ENCODE results near the gene SLC22A17. TPM values are rescaled to one million over a fixed set of nuclear protein-coding genes. Genes with fewer than 3 reads are reported as not detected.

Gene SLC22A17
- total and polyA plus RNA-seq, 2 of the 4 experiments (the other 2 are of a cell fraction), result 6.6 to 36.0 TPM

GRCh38 chr14:23345987-23346692 lies 6.5 kb downstream of the SLC22A17 start (continued):
- TF ChIP-seq ELK1 (IDR thresholded peaks at IDR 0.05; ENCODE audit: borderline replicate concordance, low read depth, low read length) (no peak), RAD21 (IDR thresholded peaks at IDR 0.05; ENCODE audit: low read length) (no peak), NFE2L2 (IDR thresholded peaks at IDR 0.05; ENCODE audit: low read depth, low read length) (no peak), BHLHE40 (IDR thresholded peaks at IDR 0.05; ENCODE audit: low read depth, low read length) (no peak)

GRCh38 chr14:23344481-23344880 lies 8.2 kb downstream of the SLC22A17 start:
- no peaks in the 10 kb centered on the region for H3K9me1 ChIP-seq (ENCODE audit: insufficient read depth, low read length)
- in situ Hi-C loops (cut with MboI; ENCODE audit: low sequenced_read_pairs) (no loop called here), intact Hi-C loops (cut with micrococcal nuclease) (loop anchor here (5.0 kb wide), 1 partner anchor 987 kb away; no protein-coding TSS in a partner anchor), dilution Hi-C loops (cut with HindIII; ENCODE audit: low sequenced_read_pairs, unreplicated experiment) (no loop called here)
- H2BK20ac ChIP-seq (ENCODE audit: low read depth, low read length), result no peak overlapping the region
- ATAC-seq (ENCODE audit: low read depth) (no peak), DNase-seq (no peak)
- TF ChIP-seq MAFK (IDR thresholded peaks at IDR 0.05; ENCODE audit: low read depth, low read length), result no peak
- no peak for TF ChIP-seq SMC3 (IDR thresholded peaks at IDR 0.05; ENCODE audit: low read depth, low read length)
- no peak for TF ChIP-seq CHD1 (IDR thresholded peaks at IDR 0.05; ENCODE audit: low read depth, low read length)
- TF ChIP-seq ELK1 (IDR thresholded peaks at IDR 0.05; ENCODE audit: borderline replicate concordance, low read depth, low read length), result no peak
- TF ChIP-seq NFE2L2 (IDR thresholded peaks at IDR 0.05; ENCODE audit: low read depth, low read length), result no peak
- TF ChIP-seq BHLHE40 (IDR thresholded peaks at IDR 0.05; ENCODE audit: low read depth, low read length), result no peak
- no peak for TF ChIP-seq FOS (IDR thresholded peaks at IDR 0.05; ENCODE audit: low read depth, low read length)
- TF ChIP-seq POLR2A (IDR thresholded peaks at IDR 0.05; ENCODE audit: low read depth, low read length), result no peak
- TF ChIP-seq MAZ (IDR thresholded peaks at IDR 0.05; ENCODE audit: borderline replicate concordance, low read depth, low read length), result no peak
- no peak for TF ChIP-seq RCOR1 (IDR thresholded peaks at IDR 0.05; ENCODE audit: insufficient replicate concordance, low read length)
- TF ChIP-seq MXI1 (IDR thresholded peaks at IDR 0.05; ENCODE audit: borderline replicate concordance, low read depth, low read length), result no peak
- no peak for TF ChIP-seq RFX5 (IDR thresholded peaks at IDR 0.05; ENCODE audit: low read depth, low read length)
- CTCF ChIA-PET, result no interaction called here
- H4K8ac ChIP-seq (ENCODE audit: low read depth in 2 of 2, low read length in 2 of 2), result no peak overlapping the region
- H3K4me2 ChIP-seq (ENCODE audit: low read depth, low read length), result no peak overlapping the region
- H4K5ac ChIP-seq (ENCODE audit: low read depth, low read length), result no peak overlapping the region
- no peak overlapping the region for H3K9ac ChIP-seq (ENCODE audit: low read depth, low read length)
- no peak overlapping the region for H2BK120ac ChIP-seq (ENCODE audit: low read depth, low read length)
- H3K27ac ChIP-seq (ENCODE audit: insufficient read depth, low read length), result no peak overlapping the region
- no peak overlapping the region for H2AFZ ChIP-seq (replicated peaks; ENCODE audit: low read length, poor library complexity)
- no TSS peak for BruUV-seq (replicated peaks)
- no peak overlapping the region for H2BK5ac ChIP-seq (ENCODE audit: low read depth, low read length, poor library complexity, severe bottlenecking)
- no peak overlapping the region for H3K56ac ChIP-seq (ENCODE audit: extremely low read depth, insufficient read depth, low read length)
- POLR2A ChIA-PET (ENCODE audit: unreplicated experiment), result no interaction called here
- no peak overlapping the region for H3K23ac ChIP-seq (ENCODE audit: low read depth, low read length)
- H3K4ac ChIP-seq (ENCODE audit: low read depth, low read length), result no peak overlapping the region
- H3K79me1 ChIP-seq (ENCODE audit: low read depth in 1 of 2, low read length in 2 of 2), result no peaks in the 10 kb centered on the region
- peaks cover 1% of the 10 kb centered on the region; the same call in 1 of the 2 replicates for H3K9me3 ChIP-seq (ENCODE audit: control insufficient read depth, insufficient read depth, low read length)
- no peak overlapping the region for H2AK5ac ChIP-seq (ENCODE audit: low read depth, low read length)
- no CpG with 5 or more reads among the region's 3 CpGs for WGBS, 2 experiments (ENCODE audit: extremely low coverage in 2 of 2, insufficient read length in 1 of 2)
- no peak overlapping the region for H4K91ac ChIP-seq (ENCODE audit: insufficient read depth, low read depth, low read length)
- no peak overlapping the region for H2AK9ac ChIP-seq (replicated peaks; ENCODE audit: low read depth, low read length, poor library complexity)
- H3K4me3 ChIP-seq (ENCODE audit: insufficient read depth, low read depth, low read length), result no peak overlapping the region
- no peak overlapping the region for H3K14ac ChIP-seq (replicated peaks; ENCODE audit: low read depth, low read length)
- H2BK15ac ChIP-seq (ENCODE audit: low read depth, low read length), result no peak overlapping the region
- H3K27me3 ChIP-seq (ENCODE audit: control insufficient read depth, insufficient read depth, low read length), result peaks cover 2% of the 10 kb centered on the region; the same call in 1 of the 2 replicates
- no peaks in the 10 kb centered on the region for H4K20me1 ChIP-seq (ENCODE audit: insufficient read depth, low read length)
- no peaks in the 10 kb centered on the region for H3K4me1 ChIP-seq (ENCODE audit: control insufficient read depth, insufficient read depth, low read length)
- peaks cover 10% of the 10 kb centered on the region for H3K36me3 ChIP-seq (ENCODE audit: control insufficient read depth, insufficient read depth, low read length)
- H3K18ac ChIP-seq (ENCODE audit: low read depth, low read length), result no peak overlapping the region
